SU-DHL-6 (cell line): ENCODE data around the gene TANC1.

Source experiments
- H2AFZ ChIP-seq: fragments of 200-600 bp; sonication (generic); 2 replicates; pipeline ENCODE4 v1.6.1; 2014; ENCODE audit warnings: low read depth, mild to moderate bottlenecking, moderate library complexity, mixed read lengths, antibody characterized with exemption, low read length; ENCODE audit not compliant: severe bottlenecking
- H3F3A ChIP-seq: fragments of 200-600 bp; shearing (Covaris generic); 2 replicates; pipeline ENCODE4 v1.6.0; 2016; ENCODE audit warnings: antibody characterized with exemption, mild to moderate bottlenecking; ENCODE audit not compliant: insufficient read depth
- H3K27ac ChIP-seq: fragments of 200-600 bp; sonication (generic); 2 replicates; pipeline ENCODE4 v1.5.1; 2016; ENCODE audit warnings: low read depth, mild to moderate bottlenecking, low read length, moderate library complexity, mixed read lengths
- H3K27me3 ChIP-seq: fragments of 200-600 bp; sonication (generic), shearing (Covaris generic); 2 replicates; pipeline ENCODE4 v1.6.0; 2014; ENCODE audit warnings: mild to moderate bottlenecking, low read length
- H3K36me3 ChIP-seq: fragments of 200-600 bp; sonication (generic); 2 replicates; pipeline ENCODE4 v1.6.1; 2014; ENCODE audit warnings: mild to moderate bottlenecking, low read length, mixed read lengths
- H3K4me2 ChIP-seq: fragments of 300-600, 200-600 bp; shearing (Covaris generic), sonication (generic); 2 replicates; pipeline ENCODE4 v1.6.0; 2014; ENCODE audit warnings: low read length, low read depth, mild to moderate bottlenecking; ENCODE audit not compliant: poor library complexity, severe bottlenecking
- H3K4me3 ChIP-seq: fragments of 200-600 bp; sonication (generic); 2 replicates; pipeline ENCODE4 v1.5.1; 2014; ENCODE audit warnings: antibody characterized with exemption, low read length, mild to moderate bottlenecking, mixed read lengths; ENCODE audit not compliant: insufficient read depth, poor library complexity, severe bottlenecking
- H3K79me2 ChIP-seq: fragments of 200-600 bp; sonication (generic); 2 replicates; pipeline ENCODE4 v1.6.1; 2014; ENCODE audit warnings: mild to moderate bottlenecking, low read length, moderate library complexity; ENCODE audit not compliant: insufficient read depth
- H3K9ac ChIP-seq: fragments of 200-600 bp; sonication (generic); 2 replicates; pipeline ENCODE4 v1.7.0; 2014; ENCODE audit warnings: mild to moderate bottlenecking, low read length
- H3K9me2 ChIP-seq: fragments of 200-600 bp; sonication (generic); replicated peaks from 2 replicates; pipeline ENCODE4 v1.6.1; 2014; ENCODE audit warnings: low read length; ENCODE audit not compliant: insufficient read depth
- H3K9me3 ChIP-seq: fragments of 200-600 bp; sonication (generic); 2 replicates; pipeline ENCODE4 v1.6.1; 2014; ENCODE audit warnings: low read length, mixed read lengths; ENCODE audit not compliant: insufficient read depth
- H4K20me1 ChIP-seq: fragments of 200-600 bp; sonication (generic); 2 replicates; pipeline ENCODE4 v1.6.1; 2014; ENCODE audit warnings: low read depth, mild to moderate bottlenecking, antibody characterized with exemption, low read length, moderate library complexity, mixed read lengths
- CTCF ChIP-seq: fragments of 200-600 bp; sonication (generic); IDR thresholded peaks from one replicate; pipeline ENCODE4 v1.5.1; 2017; ENCODE audit warnings: antibody characterized with exemption, mild to moderate bottlenecking, low read length, moderate library complexity; ENCODE audit not compliant: insufficient read depth, poor library complexity, severe bottlenecking
- EZH2phosphoT487 ChIP-seq: fragments of 200-600 bp; sonication (generic), shearing (Covaris generic); conservative IDR thresholded peaks from 2 replicates; pipeline ENCODE4 v1.6.1; 2018; ENCODE audit warnings: mild to moderate bottlenecking, antibody characterized with exemption, low read length, moderate library complexity, mixed read lengths

TANC1 gene

GRCh38 chr2:159226608-159227385 lies 258.4 kb downstream of the TANC1 start:
- Histone ChIP-seq H3K27me3 (no peaks in the 10 kb centered on the region), H3K9me3 (no peaks in the 10 kb centered on the region), H3K9me2 (no peaks in the 10 kb centered on the region), H3K27ac (no peak overlapping the region), H3K4me2 (no peak overlapping the region), H2AFZ (no peak overlapping the region), H3K79me2 (no peaks in the 10 kb centered on the region), H3F3A (no peaks in the 10 kb centered on the region), H3K9ac (no peak overlapping the region), H4K20me1 (no peaks in the 10 kb centered on the region), H3K36me3 (no peaks in the 10 kb centered on the region), H3K4me3 (no peak overlapping the region)
- no peak for TF ChIP-seq CTCF
- no peak for TF ChIP-seq EZH2phosphoT487

- TF ChIP-seq CTCF, result no peak
- no peak for TF ChIP-seq EZH2phosphoT487
- Histone ChIP-seq H3F3A (no peaks in the 10 kb centered on the region), H3K9ac (no peak overlapping the region), H3K27ac (no peak overlapping the region), H3K4me3 (no peak overlapping the region), H3K36me3 (no peaks in the 10 kb centered on the region), H3K27me3 (no peaks in the 10 kb centered on the region), H4K20me1 (no peaks in the 10 kb centered on the region), H3K9me2 (no peaks in the 10 kb centered on the region), H3K9me3 (no peaks in the 10 kb centered on the region), H3K4me2 (no peak overlapping the region), H3K79me2 (no peaks in the 10 kb centered on the region), H2AFZ (no peak overlapping the region)
Observed at GRCh38 chr2:159227467-159227866, 259.0 kb downstream of the TANC1 start.

- H3K27ac ChIP-seq, result no peak overlapping the region
- no peaks in the 10 kb centered on the region for H3K27me3 ChIP-seq
- no peaks in the 10 kb centered on the region for H3K36me3 ChIP-seq
- H2AFZ ChIP-seq, result no peak overlapping the region
- H3K4me2 ChIP-seq, result no peak overlapping the region
- no peaks in the 10 kb centered on the region for H4K20me1 ChIP-seq
- no peak overlapping the region for H3K4me3 ChIP-seq
- H3K79me2 ChIP-seq, result no peaks in the 10 kb centered on the region
- H3K9me3 ChIP-seq, result no peaks in the 10 kb centered on the region
- H3F3A ChIP-seq, result no peaks in the 10 kb centered on the region
- H3K9ac ChIP-seq, result no peak overlapping the region
- TF ChIP-seq CTCF (no peak), EZH2phosphoT487 (no peak)
- no peaks in the 10 kb centered on the region for H3K9me2 ChIP-seq
Observed at GRCh38 chr2:159228081-159228581, 259.7 kb downstream of the TANC1 start.
